HCT116 (cell line): Measurements from ENCODE around the gene ATP6AP1. TPM values are rescaled to one million over a fixed set of nuclear protein-coding genes. Genes with fewer than 3 reads are reported as not detected.

Experiments used
- ATAC-seq: fragments of 200-7000 bp; cut with Tn5 transposase; 2 replicates; pipeline ENCODE4 v1.9.1; 2020; ENCODE audit warnings: mild to moderate bottlenecking, moderate library complexity
- BruUV-seq: library from RNA; stranded (reverse); fragments of 400-500 nt; replicated peaks from 2 replicates; lab custom pipeline; 2021; lab: Mats Ljungman, UMichigan
- CTCF ChIA-PET: fragments of 300-600 bp; sonication (Branson Sonifier 250); formaldehyde crosslinking; loops from one replicate; lab custom pipeline; 2021; ENCODE audit warnings: antibody characterized with exemption; lab: Charles Lee
- POLR2A ChIA-PET: fragments of 300-600, 350-600 bp; sonication (Branson Sonifier 250); formaldehyde crosslinking; loops from one replicate; lab custom pipeline; 2021; ENCODE audit warnings: antibody characterized with exemption; lab: Charles Lee
- RAD21 ChIA-PET, 2 experiments: fragments of 300-600 bp; sonication (Branson Sonifier 250); formaldehyde crosslinking; loops; one replicate each; lab custom pipeline; 2023; ENCODE audit warnings: low total read pairs in 2 of 2; ENCODE audit not compliant: uncharacterized antibody in 2 of 2, unreplicated experiment in 2 of 2, low non-redundant PET in 1 of 2; lab: Charles Lee
- DNase-seq: peaks from one replicate; pipeline ENCODE4 v3.0.0-alpha.2; 2010; ENCODE audit warnings: low read depth, low spot score
- H2AFZ ChIP-seq: fragments of 200-600 bp; shearing (Covaris generic), sonication (generic); 2 replicates; pipeline ENCODE4 v1.6.1; 2017; ENCODE audit warnings: low read depth, mixed run types, mixed read lengths, antibody characterized with exemption, low read length; ENCODE audit not compliant: poor library complexity, severe bottlenecking
- H3K27ac ChIP-seq: 2 replicates; pipeline ENCODE4 v1.5.1; 2012; ENCODE audit warnings: low read depth, low read length
- H3K27me3 ChIP-seq: fragments of 200-600 bp; sonication (generic); 2 replicates; pipeline ENCODE4 v1.6.1; 2016; ENCODE audit warnings: mixed run types, low read length, mixed read lengths; ENCODE audit not compliant: insufficient read depth
- H3K36me3 ChIP-seq, 2 experiments: fragments of 200-500 bp in 1 of 2; fragments of 200-600 bp in 1 of 2; sonication (Bioruptor generic) in 1 of 2; sonication (generic) in 1 of 2; 2 replicates each; pipeline versions ENCODE4 v1.5.1 to v1.6.1; 2014 to 2016; ENCODE audit warnings: low read length in 2 of 2, inconsistent platforms in 1 of 2, mixed read lengths in 1 of 2, mixed run types in 1 of 2; ENCODE audit not compliant: insufficient read depth in 2 of 2, control insufficient read depth in 1 of 2
- H3K4me1 ChIP-seq, 2 experiments: fragments of 200-600 bp in 1 of 2; sonication (generic) in 1 of 2; 2 replicates each; pipeline versions ENCODE4 v1.5.1 to v1.6.1; 2012 to 2017; ENCODE audit warnings: low read length in 2 of 2, inconsistent platforms in 1 of 2, mild to moderate bottlenecking in 1 of 2, mixed read lengths in 1 of 2, mixed run types in 1 of 2, moderate library complexity in 1 of 2; ENCODE audit not compliant: insufficient read depth in 2 of 2, control insufficient read depth in 1 of 2
- H3K4me2 ChIP-seq: fragments of 200-600 bp; sonication (generic); 2 replicates; pipeline ENCODE4 v1.6.1; 2017; ENCODE audit warnings: mixed run types, low read length, mixed read lengths
- H3K4me3 ChIP-seq, 2 experiments: fragments of 200-600 bp in 1 of 2; sonication (generic) in 1 of 2; replicated peaks in 1 of 2; 2 replicates each; pipeline ENCODE4 v1.5.1; 2011 to 2016; ENCODE audit warnings: low read length in 2 of 2, control low read depth in 1 of 2, low read depth in 1 of 2, mild to moderate bottlenecking in 1 of 2, mixed read lengths in 1 of 2, mixed run types in 1 of 2
- H3K79me2 ChIP-seq: fragments of 200-600 bp; sonication (generic); 2 replicates; pipeline ENCODE4 v1.6.1; 2017; ENCODE audit warnings: mild to moderate bottlenecking, mixed run types, low read length, moderate library complexity, mixed read lengths; ENCODE audit not compliant: insufficient read depth
- H3K9ac ChIP-seq: fragments of 200-600 bp; sonication (generic); 2 replicates; pipeline ENCODE4 v1.6.1; 2016; ENCODE audit warnings: low read length, mixed read lengths
- H3K9me2 ChIP-seq: fragments of 200-600 bp; sonication (generic), shearing (Covaris generic); 2 replicates; pipeline ENCODE4 v1.6.1; 2017; ENCODE audit warnings: mixed run types, mild to moderate bottlenecking, moderate library complexity; ENCODE audit not compliant: insufficient read depth
- H3K9me3 ChIP-seq, 2 experiments: fragments of 200-500 bp in 1 of 2; fragments of 200-600 bp in 1 of 2; sonication (Bioruptor generic) in 1 of 2; sonication (generic) in 1 of 2; 2 replicates each; pipeline ENCODE4 v1.6.1; 2014 to 2017; ENCODE audit warnings: low read length in 2 of 2, mixed read lengths in 2 of 2, inconsistent platforms in 1 of 2, low read depth in 1 of 2, mild to moderate bottlenecking in 1 of 2, mixed run types in 1 of 2, moderate library complexity in 1 of 2; ENCODE audit not compliant: control insufficient read depth in 1 of 2, insufficient read depth in 1 of 2
- H4K20me1 ChIP-seq: fragments of 200-600 bp; sonication (generic), shearing (Covaris generic); 2 replicates; pipeline ENCODE4 v1.6.1; 2017; ENCODE audit warnings: mixed run types, mild to moderate bottlenecking, moderate library complexity; ENCODE audit not compliant: insufficient read depth
- CEBPB ChIP-seq: IDR thresholded peaks from 2 replicates; pipeline ENCODE4 v1.6.1; 2012; ENCODE audit warnings: low read depth
- EZH2phosphoT487 ChIP-seq: fragments of 200-600 bp; IDR thresholded peaks from 2 replicates; pipeline ENCODE4 v1.6.1; 2018; ENCODE audit warnings: antibody characterized with exemption, borderline replicate concordance
- JUND ChIP-seq: IDR thresholded peaks from 2 replicates; pipeline ENCODE4 v1.6.1; 2012
- POLR2A ChIP-seq: IDR thresholded peaks from 2 replicates; pipeline ENCODE4 v1.7.0; 2011; ENCODE audit warnings: borderline replicate concordance; ENCODE audit not compliant: insufficient read depth, insufficient read length; ENCODE audit errors: extremely low read depth
- SP1 ChIP-seq: IDR thresholded peaks from 2 replicates; pipeline ENCODE4 v1.6.1; 2012; ENCODE audit warnings: low read depth
- SRF ChIP-seq: IDR thresholded peaks from 2 replicates; pipeline ENCODE4 v1.6.1; 2012; ENCODE audit warnings: low read depth
- TCF7L2 ChIP-seq: IDR thresholded peaks from 2 replicates; pipeline ENCODE4 v1.7.0; 2011; ENCODE audit warnings: borderline replicate concordance, inconsistent platforms; ENCODE audit not compliant: insufficient read depth, insufficient read length; ENCODE audit errors: extremely low read depth
- YY1 ChIP-seq: IDR thresholded peaks from 2 replicates; pipeline ENCODE4 v1.6.1; 2011; ENCODE audit warnings: low read length, low read depth, moderate library complexity, mild to moderate bottlenecking; ENCODE audit not compliant: insufficient replicate concordance; ENCODE audit errors: extremely low read depth
- intact Hi-C: fragments of 100-400 bp; cut with micrococcal nuclease; formaldehyde crosslinking; loops from 2 replicates; pipeline ENCODE4 v1.10.0; 2022
- total RNA-seq: library from RNA; stranded (reverse); gene quantifications from one replicate; pipeline ENCODE4 v1.2.1, GENCODE V29; 2021; ENCODE audit not compliant: unreplicated experiment
- TF ChIP-seq, protein P1 (sequence below): IDR thresholded peaks from 2 replicates; pipeline ENCODE4 v1.6.1; 2012
- TF ChIP-seq, protein P2 (sequence below): IDR thresholded peaks from 2 replicates; pipeline ENCODE4 v1.6.1; 2011; ENCODE audit warnings: mild to moderate bottlenecking, low read length, moderate library complexity; ENCODE audit not compliant: insufficient replicate concordance; ENCODE audit errors: extremely low read depth

The ATP6AP1 gene
- total RNA-seq, 1 experiment from 2014 or later, result 53.4 TPM

DNA sequence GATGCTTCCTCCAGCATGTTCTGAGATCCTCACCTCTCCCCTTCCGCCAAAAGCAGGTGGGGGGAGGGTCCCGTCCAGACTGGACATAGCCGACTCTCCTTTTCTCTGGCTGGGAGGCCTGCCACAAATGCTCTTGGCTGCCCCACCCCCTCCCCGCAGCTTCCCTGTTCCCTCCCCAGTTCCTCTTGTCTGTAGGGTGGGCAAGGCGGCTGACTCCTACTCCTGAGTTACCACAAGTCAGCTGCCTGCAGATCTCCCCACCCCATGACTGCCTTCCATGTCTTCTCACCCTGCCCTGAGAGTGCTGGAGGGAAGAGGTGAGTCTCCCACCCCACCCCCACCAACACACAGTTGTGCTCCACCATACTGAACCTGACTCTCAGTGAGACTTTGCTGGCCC lies 2.9 kb downstream of the ATP6AP1 start:
- Histone ChIP-seq H4K20me1 (no peaks in the 10 kb centered on the region), H3K36me3 (no peaks in the 10 kb centered on the region), H3K4me2 (no peak overlapping the region), H3K9me2 (no peaks in the 10 kb centered on the region), H3K79me2 (peaks cover 7% of the 10 kb centered on the region; the same call in 1 of the 2 replicates), H3K4me1 (peaks cover 1 to 17% of the 10 kb centered on the region in 2 experiments; a peak in 2 of 4 replicates), H3K27ac (no peak overlapping the region), H2AFZ (no peak overlapping the region), H3K9ac (no peak overlapping the region), H3K9me3 (no peaks in the 10 kb centered on the region), H3K4me3 (no peak overlapping the region)
- intact Hi-C loops, result no loop called here
- RAD21 ChIA-PET, result no interaction called here
- BruUV-seq, result no TSS peak
- CTCF ChIA-PET, result no interaction called here
- no peak for DNase-seq
- TF ChIP-seq YY1, result no peak
- TF ChIP-seq SP1, result no peak
- TF ChIP-seq, protein P1, sequence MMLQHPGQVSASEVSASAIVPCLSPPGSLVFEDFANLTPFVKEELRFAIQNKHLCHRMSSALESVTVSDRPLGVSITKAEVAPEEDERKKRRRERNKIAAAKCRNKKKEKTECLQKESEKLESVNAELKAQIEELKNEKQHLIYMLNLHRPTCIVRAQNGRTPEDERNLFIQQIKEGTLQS, result no peak
- no peak for TF ChIP-seq POLR2A
- TF ChIP-seq CEBPB, result no peak
- TF ChIP-seq JUND, result no peak
- TF ChIP-seq, protein P2, sequence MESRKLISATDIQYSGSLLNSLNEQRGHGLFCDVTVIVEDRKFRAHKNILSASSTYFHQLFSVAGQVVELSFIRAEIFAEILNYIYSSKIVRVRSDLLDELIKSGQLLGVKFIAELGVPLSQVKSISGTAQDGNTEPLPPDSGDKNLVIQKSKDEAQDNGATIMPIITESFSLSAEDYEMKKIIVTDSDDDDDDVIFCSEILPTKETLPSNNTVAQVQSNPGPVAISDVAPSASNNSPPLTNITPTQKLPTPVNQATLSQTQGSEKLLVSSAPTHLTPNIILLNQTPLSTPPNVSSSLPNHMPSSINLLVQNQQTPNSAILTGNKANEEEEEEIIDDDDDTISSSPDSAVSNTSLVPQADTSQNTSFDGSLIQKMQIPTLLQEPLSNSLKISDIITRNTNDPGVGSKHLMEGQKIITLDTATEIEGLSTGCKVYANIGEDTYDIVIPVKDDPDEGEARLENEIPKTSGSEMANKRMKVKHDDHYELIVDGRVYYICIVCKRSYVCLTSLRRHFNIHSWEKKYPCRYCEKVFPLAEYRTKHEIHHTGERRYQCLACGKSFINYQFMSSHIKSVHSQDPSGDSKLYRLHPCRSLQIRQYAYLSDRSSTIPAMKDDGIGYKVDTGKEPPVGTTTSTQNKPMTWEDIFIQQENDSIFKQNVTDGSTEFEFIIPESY, result no peak
- no peak for TF ChIP-seq TCF7L2
- no peak for TF ChIP-seq SRF
- no peak for TF ChIP-seq EZH2phosphoT487
- TF ChIP-seq, all 23 proteins: peak for 0
- POLR2A ChIA-PET, result no interaction called here
- no peaks in the 10 kb centered on the region for H3K27me3 ChIP-seq
- no peak for ATAC-seq
